ENCODE measurements around the gene IGF1R. TPM values are rescaled to one million over a fixed set of nuclear protein-coding genes. Genes with fewer than 3 reads are reported as not detected.

The IGF1R gene
- total RNA-seq, 1 experiment from 2014 or later: 16.3 TPM

GRCh38 chr15:98806275-98806895, 158.0 kb downstream of the IGF1R start:
- BruUV-seq (replicated peaks): no TSS peak
- intact Hi-C loops (cut with micrococcal nuclease): no loop called here
- RAD21 ChIA-PET (ENCODE audit: low non-redundant PET in 1 of 2, low total read pairs in 2 of 2, uncharacterized antibody in 2 of 2, unreplicated experiment in 2 of 2): no interaction called here
- Histone ChIP-seq H3K9me2 (ENCODE audit: insufficient read depth) (no peaks in the 10 kb centered on the region), H2AFZ (ENCODE audit: low read depth, low read length, poor library complexity, severe bottlenecking) (no peak overlapping the region), H3K36me3 (ENCODE audit: control insufficient read depth in 1 of 2, insufficient read depth in 2 of 2, low read length in 2 of 2) (no peaks in the 10 kb centered on the region), H3K9me3 (ENCODE audit: control insufficient read depth in 1 of 2, insufficient read depth in 1 of 2, low read depth in 1 of 2, low read length in 2 of 2) (no peaks in the 10 kb centered on the region), H3K4me1 (ENCODE audit: control insufficient read depth in 1 of 2, insufficient read depth in 2 of 2, low read length in 2 of 2) (peaks cover 30 to 33% of the 10 kb centered on the region in 2 experiments), H3K27ac (ENCODE audit: low read depth, low read length) (no peak overlapping the region), H3K79me2 (ENCODE audit: insufficient read depth, low read length) (no peaks in the 10 kb centered on the region), H4K20me1 (ENCODE audit: insufficient read depth) (no peaks in the 10 kb centered on the region), H3K9ac (ENCODE audit: low read length) (no peak overlapping the region), H3K4me3 (replicated peaks in 1 of 2; ENCODE audit: low read depth in 1 of 2, low read length in 2 of 2) (no peak overlapping the region), H3K4me2 (ENCODE audit: low read length) (no peak overlapping the region), H3K27me3 (ENCODE audit: insufficient read depth, low read length) (no peaks in the 10 kb centered on the region)
- CTCF ChIA-PET: interaction anchor here (1.2 kb wide), 1 partner anchor 10 kb away, joined by 4 read pairs; no protein-coding TSS in a partner anchor
- POLR2A ChIA-PET: no interaction called here
- no peak for ATAC-seq
- TF ChIP-seq EGR1 (IDR thresholded peaks at IDR 0.05; ENCODE audit: low read depth) (no peak), RAD21 (IDR thresholded peaks at IDR 0.05; ENCODE audit: low read depth) (no peak), EZH2phosphoT487 (IDR thresholded peaks at IDR 0.05; ENCODE audit: borderline replicate concordance) (no peak), EZH2 (IDR thresholded peaks at IDR 0.05) (no peak), REST (IDR thresholded peaks at IDR 0.05; ENCODE audit: low read depth) (no peak), ZBTB33 (IDR thresholded peaks at IDR 0.05; ENCODE audit: extremely low read depth, insufficient replicate concordance, low read length) (no peak), ATF3 (IDR thresholded peaks at IDR 0.05) (no peak), ZNF274 (IDR thresholded peaks at IDR 0.05; ENCODE audit: low read depth, low read length) (no peak), CTCF (IDR thresholded peaks at IDR 0.05 in 2 of 3, conservative IDR thresholded peaks at IDR 0.05 in 1 of 3; ENCODE audit: borderline replicate concordance in 1 of 3, insufficient read depth in 1 of 3, low read depth in 2 of 3, low read length in 2 of 3) (no peak), CEBPB (IDR thresholded peaks at IDR 0.05; ENCODE audit: low read depth) (no peak), MAX (IDR thresholded peaks at IDR 0.05) (no peak), SP1 (IDR thresholded peaks at IDR 0.05; ENCODE audit: low read depth) (no peak), SIN3A (IDR thresholded peaks at IDR 0.05; ENCODE audit: low read depth) (no peak)
- no peak for DNase-seq (ENCODE audit: low read depth, low spot score)
